DMS114 treated with DMSO at 0.1 percent for 48 hours (cell line): ENCODE results near the gene MSH3.
A peak's percentile ranks its signal among the peaks of the same experiment; 100 is the strongest.
"Not testable (repeated sequence)": the region's sequence is repeated elsewhere in the genome, so short reads cannot be mapped to it uniquely, and the experiment has no call there.

ENCODE experiments used
- DNase-seq: peaks from one replicate; lab custom pipeline; 2025; ENCODE audit not compliant: unreplicated experiment; lab: John Stamatoyannopoulos, UW

MSH3 gene

DNA sequence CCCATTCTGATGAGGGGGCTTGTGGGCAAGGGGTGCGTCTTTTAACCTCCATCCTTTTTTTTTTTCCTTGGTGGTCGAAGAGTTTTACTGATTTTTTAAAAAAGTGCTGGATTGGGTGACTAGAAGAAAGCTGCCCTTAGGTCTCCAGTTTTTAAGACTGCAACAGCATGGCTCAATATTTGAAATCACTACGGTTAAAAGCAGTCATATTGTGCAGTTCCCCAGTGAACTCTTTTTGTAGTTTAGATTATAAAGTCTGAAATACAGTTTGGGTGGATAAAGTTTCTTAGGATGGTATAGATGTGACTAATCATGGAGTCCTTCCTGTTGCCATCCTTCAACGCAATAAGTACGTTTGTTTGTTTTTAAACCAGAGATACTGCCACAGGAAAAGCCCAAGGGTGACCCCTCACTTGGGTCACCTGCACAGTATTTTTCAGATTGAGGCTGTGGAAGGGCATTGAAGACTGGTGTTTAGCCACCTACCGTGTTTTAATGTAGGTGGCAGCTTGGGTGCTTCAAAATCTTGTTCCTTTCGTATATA lies 851 bp downstream of the MSH3 start:
- peak; percentile 41 for DNase-seq

DNA sequence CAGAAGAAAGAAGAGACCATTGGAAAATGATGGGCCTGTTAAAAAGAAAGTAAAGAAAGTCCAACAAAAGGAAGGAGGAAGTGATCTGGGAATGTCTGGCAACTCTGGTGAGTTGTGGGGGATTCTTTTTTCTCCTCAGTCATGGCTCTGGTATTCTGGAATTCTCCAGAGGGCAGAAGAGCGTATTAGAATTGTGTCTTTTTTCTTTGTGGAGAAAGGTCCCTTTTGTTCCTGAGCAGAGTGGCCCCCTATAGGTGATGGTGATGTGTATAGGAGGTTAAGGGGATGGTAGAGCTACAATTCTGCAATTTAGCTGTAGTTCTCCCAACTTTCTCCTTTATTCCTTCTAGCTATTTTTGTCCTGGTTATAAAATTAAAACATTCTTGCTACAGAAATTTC lies 2.0 kb downstream of the MSH3 start:
- no peak for DNase-seq

DNA sequence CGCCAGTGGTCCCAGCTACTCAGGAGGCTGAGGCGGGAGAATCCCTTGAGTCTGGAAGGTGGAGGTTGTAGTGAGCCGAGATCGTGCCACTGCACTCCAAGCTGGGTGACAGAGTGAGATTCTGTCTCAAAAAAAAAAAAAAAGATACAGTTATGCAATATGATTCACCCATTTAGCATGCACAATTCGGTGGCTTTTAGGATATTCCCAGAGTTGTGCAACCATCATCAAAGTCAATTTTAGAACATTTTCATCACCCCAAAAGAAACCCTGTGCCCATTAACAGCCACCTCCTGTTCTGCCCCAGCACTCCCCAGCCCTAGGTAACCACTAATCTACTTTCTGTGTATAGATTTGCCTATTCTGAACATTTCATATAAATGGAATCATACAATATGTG lies 4.7 kb downstream of the MSH3 start:
- DNase-seq: no peak

DNA sequence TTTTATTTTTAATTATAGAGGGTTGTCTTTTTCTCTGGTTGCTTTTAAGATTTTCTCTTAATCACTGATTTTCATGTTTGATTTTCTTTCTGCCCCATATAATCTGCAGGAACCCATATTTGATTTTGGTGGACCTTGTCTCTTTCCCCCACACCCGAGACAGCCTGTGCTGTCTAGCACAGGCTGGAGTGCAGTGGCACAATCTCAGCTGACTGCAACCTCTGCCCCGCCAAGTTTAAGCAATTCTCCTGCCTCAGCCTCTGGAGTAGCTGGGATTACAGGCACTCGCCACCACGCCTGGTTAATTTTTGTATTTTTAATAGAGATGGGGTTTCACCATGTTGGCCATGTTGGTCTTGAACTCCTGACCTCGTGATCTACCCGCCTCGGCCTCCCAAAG lies 6.2 kb downstream of the MSH3 start:
- not testable (repeated sequence) for DNase-seq

DNA sequence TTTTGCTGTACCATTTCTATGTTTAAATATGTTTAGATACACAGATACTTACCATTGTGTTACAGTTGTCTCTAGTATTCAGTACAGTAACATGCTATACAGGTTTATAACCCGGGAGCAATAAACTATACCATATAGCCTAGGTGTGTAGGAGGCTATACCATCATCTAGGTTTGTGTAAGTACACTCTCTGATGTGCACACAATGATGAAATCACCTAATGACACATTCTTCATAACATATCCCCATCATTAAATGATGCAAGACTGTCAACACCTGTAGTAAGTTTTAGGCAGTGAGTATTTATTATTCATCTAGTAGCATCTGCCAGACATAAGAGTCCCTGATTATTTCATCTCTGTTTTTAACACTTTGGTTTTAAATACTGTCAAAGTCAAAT lies 7.7 kb downstream of the MSH3 start:
- DNase-seq: no peak

DNA sequence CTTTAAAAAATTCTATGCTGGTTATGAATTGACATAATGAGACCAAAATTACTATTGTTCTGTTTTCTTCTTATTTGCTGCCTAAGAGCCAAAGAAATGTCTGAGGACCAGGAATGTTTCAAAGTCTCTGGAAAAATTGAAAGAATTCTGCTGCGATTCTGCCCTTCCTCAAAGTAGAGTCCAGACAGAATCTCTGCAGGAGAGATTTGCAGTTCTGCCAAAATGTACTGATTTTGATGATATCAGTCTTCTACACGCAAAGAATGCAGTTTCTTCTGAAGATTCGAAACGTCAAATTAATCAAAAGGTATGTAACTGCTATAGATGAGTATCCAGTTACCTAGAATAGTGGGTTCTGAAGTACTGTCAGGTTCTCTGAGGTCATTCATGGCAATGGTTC lies 10.6 kb downstream of the MSH3 start:
- DNase-seq: no peak

DNA sequence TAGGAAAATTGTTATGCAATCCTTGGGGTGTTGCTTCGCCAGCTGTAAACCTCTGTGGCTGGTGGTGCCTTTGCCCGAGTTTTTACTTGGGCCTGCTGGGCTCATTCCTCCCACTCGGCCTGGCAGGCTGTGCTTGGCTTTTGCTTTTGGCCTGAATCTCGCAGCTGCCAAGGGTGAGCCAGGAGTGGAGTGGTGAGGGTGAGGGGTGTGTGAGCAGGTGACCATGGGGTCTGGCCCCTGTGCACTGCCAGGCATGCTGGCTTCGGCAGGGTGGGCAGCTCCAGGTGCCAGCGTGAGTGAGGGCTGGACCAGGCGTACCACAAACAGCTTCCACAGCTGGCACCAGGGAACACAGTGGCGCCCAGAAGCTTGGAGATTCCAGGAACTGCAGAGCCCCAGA lies 12.9 kb downstream of the MSH3 start:
- DNase-seq: no peak

DNA sequence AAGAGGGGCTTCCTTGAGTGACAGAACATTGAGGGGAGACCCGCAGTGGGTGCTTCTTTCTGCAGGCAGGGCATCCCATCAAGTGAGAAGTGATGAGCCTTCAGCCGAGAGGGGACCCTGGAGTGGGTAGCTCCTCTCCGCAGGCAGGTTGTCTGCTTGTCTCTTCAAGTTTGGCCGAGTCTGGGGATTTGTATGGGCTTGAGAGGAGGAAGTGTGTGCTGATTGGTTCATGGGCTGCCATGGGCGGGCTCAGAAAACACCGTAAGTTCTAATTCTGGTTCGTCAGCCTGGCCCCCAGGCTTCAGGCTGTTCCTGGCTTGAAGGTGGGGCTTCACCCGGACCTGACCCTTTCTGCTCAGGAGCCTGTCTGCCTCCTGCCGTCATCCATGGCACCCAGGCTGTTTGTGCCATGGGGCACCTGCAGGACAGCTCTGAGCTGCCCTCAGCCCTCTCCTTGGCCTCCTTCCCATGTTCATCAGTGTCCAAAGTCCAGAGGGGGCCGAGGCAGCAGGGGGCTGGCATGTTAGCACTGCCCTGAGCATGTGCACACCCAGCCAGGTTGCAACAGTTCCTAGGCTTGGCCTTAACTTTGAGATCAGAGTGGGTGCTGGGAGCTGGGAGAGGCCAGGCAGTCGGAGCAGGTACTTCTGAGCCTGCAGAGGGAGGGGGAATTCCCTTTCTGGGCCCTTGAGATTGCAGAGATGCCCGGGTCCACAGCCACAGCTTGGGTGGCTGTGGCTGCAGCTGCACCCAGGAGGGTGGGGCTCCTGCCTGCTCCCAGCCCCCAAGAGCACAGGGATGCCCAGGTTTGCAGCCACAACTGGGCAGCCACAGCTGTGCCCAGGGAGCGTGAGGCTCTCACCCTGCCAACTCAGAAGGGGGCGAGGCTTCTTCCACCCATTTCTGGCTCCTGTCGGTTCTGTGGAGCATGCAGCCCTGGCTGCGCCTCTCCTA lies 13.8 kb downstream of the MSH3 start:
- no peak for DNase-seq

DNA sequence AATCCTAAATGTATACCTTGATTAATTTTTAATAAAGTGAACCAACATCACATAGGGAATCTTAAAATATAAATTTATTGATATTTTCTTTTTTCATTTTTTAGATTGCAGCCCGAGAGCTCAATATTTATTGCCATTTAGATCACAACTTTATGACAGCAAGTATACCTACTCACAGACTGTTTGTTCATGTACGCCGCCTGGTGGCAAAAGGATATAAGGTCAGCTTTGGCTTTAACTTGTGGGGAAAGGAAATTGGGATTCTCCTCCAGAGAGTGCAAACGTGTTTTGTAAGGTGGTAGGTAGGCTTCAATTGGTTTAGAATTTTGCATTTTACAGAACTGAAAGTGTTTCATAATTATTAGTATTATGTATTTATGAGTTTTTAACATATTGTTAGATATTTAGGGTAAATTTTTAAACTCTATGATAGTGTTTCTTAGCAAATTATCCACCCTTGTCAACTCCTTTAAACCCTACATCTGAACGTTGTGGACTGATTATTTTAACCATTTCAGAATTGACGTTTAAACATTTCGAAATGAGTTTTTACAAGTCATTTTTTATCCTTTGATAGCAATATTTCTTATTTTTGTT lies 17.8 kb downstream of the MSH3 start:
- DNase-seq: peak; percentile 68

DNA sequence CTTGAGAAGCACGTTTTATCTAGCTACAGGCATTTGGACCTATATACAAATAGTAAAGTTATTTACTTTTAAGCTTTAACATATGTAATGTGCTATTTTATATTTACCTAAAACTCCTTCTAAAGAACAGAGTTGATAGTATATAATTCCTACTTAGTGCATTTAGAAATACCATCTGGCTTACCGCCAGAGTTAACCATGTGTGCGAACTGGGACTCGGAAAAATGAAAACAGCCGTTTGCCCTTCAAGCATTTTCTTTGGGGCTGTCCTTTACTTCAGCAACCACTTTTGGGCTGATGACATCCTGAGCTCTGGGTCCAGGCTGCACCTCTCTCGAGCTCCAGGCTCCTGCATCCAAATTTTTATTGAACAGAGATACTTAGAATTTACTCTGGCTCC lies 22.3 kb downstream of the MSH3 start:
- DNase-seq: no peak

DNA sequence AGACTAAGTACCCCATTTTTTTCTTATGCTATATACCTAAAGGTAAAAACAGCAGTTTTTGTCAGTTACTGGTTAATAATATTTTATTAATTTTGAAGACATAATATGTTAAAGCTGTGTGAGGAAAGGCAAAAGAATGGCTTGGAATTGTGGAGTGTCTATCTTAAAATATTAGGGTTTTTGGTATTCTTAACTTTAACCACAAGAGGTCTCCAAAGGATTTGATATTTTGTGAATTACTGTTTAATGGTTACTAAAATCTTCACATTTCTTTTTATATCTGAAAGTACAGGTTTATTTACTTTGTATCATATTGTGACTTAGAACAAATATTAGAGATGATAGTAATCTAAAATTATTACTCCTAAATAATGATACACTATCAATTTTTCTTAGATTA lies 32.3 kb downstream of the MSH3 start:
- peak; percentile 31 for DNase-seq

DNA sequence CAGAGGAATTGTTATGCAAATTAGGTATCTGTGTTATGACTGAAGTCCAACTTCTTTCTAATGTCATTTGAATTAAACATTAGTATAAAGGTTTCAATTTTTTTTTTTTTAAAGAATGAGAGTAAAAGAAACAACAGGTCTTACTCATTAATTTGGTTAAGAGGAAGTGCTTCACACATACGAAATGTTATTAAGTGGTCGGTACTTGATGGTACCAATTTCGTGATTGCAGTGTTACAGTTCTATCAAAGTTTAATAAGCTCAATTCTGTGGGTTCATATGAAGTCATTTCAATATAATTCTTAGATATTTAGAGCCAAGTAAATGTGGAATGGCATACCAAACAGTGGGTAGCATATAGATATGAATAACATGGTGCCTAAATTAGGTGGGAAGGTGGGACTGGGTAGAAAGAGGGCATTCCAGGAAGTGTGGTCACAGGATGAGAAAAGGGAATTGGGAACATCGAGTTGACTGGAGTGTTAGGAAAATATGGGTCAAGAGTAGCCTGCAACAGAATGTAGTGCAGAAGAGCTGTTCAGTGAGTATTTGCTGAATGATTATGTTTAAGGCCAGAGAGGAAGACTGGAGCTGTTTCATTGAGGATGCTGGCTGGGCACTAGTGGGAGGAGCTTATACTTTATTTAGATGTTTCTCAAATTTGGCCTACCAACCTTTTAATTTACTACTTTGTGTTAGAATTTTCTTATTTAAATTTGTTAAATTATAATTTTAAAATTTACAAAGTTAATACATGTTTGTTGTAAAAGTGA lies 34.4 kb downstream of the MSH3 start:
- no peak for DNase-seq

DNA sequence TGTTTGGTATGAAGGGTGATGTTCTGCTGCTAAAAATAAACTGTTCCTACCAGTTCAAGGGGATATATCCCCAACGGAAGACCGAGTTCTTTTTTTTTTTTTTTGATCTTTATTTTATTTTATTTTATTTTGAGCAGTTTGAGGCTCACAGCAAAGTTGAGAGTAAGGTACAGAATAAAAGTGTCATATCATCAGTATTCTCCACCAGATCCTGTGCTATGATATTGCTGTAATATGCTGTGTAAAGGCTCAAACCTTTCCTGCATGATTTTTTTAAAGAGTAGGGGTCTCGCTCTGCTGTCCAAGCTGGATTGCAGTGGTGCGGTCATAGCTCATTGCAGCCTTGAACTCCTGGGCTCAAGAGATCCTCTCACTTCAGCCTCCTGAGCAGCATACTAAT lies 35.2 kb downstream of the MSH3 start:
- DNase-seq: no peak

DNA sequence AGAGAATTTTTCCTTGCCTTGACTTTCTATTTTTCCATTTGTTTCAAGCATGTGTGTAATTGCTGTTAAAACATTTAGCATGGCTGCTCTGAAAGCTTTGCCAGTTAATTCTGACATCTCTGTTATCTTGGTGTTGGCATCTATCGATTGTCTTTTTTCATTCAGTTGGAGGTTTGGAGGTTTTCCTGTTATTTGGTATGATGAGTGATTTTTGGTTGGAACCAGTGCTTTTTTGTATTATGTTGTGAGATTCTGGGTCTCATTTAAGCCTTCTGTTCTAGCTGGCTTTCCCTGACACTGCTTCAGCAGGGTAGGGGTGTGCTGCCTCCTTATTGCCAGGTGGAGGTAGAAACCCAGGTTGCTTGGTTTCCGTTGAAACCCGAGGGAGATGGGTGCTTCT lies 41.2 kb downstream of the MSH3 start:
- no peak for DNase-seq

DNA sequence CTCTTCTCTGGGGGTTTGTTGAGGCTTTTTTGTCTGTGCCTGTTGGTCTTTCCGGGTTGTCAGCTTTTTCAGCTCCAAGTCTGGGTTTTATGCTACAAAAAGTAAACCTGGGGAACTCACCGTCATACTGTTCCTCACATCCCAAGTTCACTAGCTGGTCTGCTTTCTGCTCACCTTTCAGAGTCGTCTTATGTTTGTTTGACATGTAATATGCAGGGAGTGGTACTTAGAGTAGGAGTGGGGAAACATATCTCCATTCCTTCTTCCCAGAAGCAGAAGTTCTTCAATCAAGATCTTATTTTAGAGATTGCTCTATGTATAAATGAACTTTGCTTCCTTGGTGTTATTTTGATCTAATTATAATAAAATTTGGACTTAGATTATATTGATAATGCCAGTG lies 42.0 kb downstream of the MSH3 start:
- no peak for DNase-seq

DNA sequence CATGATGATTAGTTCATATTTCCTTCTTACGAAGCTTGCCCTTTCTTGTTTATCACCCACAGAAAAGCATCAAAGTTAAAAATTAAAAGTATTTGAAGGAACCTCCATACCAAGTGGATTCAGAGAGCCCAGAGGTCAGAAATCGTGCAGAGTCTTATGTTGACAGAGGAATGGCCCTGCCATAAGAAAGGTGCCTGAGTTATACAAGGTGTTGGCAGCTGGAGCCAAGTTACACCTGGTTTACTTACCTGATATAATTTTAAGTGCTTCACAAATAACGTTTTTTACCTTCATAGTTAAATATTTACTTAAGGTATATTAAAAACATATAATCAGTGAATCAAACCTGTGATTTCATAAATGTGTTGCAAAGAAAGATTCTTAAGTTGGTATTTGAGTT lies 42.6 kb downstream of the MSH3 start:
- no peak for DNase-seq

DNA sequence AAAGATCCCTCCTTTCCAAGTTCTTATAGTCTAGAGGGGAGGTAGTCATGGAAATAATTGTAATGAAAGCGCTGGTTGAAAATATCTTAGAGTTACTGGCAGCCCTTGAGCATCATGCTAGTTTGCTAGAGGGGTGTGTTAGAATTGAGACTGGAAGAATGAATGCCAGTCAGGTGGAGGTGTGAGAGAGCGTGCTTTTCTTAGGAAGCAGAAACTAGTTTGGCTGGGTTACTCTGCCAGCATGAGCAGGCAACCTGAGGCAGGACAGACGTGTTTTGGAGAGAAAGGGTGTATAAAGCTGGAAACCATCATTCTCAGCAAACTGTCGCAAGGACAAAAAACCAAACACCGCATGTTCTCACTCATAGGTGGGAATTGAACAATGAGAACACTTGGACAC lies 43.9 kb downstream of the MSH3 start:
- no peak for DNase-seq

DNA sequence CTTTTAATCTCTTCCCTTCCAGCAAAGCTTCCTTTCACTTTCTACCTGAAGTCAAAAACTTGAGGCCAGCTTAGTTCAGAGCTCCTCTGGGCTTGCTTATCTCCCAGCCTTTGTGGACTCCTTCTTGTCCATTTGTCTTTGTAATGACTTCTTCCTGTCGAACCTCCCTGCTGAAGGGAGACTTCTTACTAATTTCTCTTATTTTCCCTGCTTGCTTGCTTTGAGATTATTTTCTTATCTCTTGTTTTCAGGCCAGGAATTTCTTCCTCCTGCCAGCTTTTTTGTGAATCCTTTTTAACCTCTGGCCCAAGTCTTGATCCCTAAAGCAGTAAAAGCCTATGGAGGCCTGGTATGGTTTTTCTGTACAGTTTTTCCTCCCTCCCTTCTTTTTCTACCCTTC lies 47.1 kb downstream of the MSH3 start:
- DNase-seq: no peak

DNA sequence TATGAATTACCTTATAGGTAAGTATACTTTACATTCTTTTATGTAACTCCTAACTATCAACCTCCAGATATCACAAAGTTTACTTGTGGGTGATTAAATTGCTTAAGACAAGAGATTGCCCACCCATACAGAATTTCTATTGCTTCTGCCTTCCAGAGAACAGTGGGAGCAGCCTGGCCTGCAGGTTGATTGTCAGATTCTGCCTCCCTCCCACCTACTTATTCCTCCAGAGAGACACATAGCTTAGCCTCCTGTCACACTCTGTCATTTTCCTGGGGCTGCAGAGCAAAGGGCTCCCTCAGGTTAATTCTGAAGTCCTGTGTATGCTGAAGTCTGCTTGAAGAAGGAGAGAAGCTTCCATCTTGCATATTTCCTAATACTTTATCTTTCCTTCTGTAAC lies 48.8 kb downstream of the MSH3 start:
- no peak for DNase-seq

DNA sequence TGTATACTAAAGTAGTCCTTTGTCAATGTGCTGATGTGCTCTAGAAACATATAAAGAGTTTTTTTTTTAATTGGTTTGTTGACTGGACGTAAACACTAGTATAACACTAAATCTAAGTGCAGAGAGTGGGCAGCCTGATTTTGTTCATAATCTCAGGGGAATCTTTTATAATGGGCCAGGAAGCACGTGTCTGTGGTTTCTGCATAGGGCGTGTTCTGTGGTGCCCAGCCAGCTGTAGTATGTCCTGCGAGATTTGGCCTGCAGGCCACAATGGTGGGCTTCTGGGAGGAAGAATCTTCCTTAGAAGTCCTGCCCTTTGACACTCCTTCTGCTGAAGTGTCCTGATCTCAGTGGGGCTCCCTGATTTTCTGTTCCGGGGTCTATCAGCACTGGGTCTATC lies 49.3 kb downstream of the MSH3 start:
- DNase-seq: no peak

DNA sequence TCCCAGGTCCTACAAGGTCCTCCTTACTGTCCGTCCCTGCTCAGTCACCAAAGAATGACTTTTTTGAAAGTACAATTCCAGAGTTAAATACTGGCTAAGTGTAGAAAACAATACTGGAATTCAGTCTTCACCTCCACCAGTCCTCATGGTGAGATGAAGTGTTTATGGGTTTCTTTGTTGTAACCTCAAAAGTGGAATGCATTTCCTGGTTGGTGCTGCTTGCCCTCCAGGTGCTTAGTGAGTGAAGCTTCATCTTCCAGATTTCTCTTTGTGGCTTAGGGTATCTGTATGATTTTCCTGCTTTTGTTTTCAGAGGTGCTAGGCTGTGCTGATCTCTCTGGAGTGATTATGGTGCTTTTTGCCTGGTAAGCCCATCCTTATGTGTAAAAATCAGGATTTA lies 49.8 kb downstream of the MSH3 start:
- DNase-seq: no peak
